Liver (tissue), 10 donors: ENCODE data around the gene ZNF844. TPM values are rescaled to one million over a fixed set of nuclear protein-coding genes. Genes with fewer than 3 reads are reported as not detected.

Experiments used
- DNase-seq: peaks from one replicate; pipeline ENCODE4 v3.0.0-alpha.2; 2017; ENCODE audit warnings: low spot score
- H3K27ac ChIP-seq, 2 donors: one replicate each; pipeline ENCODE4 v1.7.0; 2013; ENCODE audit warnings: inconsistent platforms in 2 of 2, low read length in 2 of 2, control low read depth in 1 of 2, low read depth in 1 of 2, mild to moderate bottlenecking in 1 of 2
- H3K27me3 ChIP-seq, 4 donors: one replicate each; pipeline versions ENCODE4 v1.6.1 to v1.7.0; 2013; ENCODE audit warnings: low read length in 3 of 4, inconsistent platforms in 1 of 4, mild to moderate bottlenecking in 1 of 4, moderate library complexity in 1 of 4; ENCODE audit not compliant: control insufficient read depth in 4 of 4, insufficient read depth in 4 of 4
- H3K36me3 ChIP-seq, 4 donors: one replicate each; pipeline versions ENCODE4 v1.6.1 to v1.7.0; 2013; ENCODE audit warnings: low read length in 3 of 4, mild to moderate bottlenecking in 3 of 4, low read depth in 1 of 4, moderate library complexity in 1 of 4; ENCODE audit not compliant: control insufficient read depth in 4 of 4, insufficient read depth in 3 of 4
- H3K4me1 ChIP-seq, 4 donors: one replicate each; pipeline versions ENCODE4 v1.6.1 to v1.7.0; 2013; ENCODE audit warnings: low read length in 3 of 4, mild to moderate bottlenecking in 3 of 4, moderate library complexity in 1 of 4; ENCODE audit not compliant: control insufficient read depth in 4 of 4, insufficient read depth in 4 of 4
- H3K4me3 ChIP-seq, 3 donors: one replicate each; pipeline versions ENCODE4 v1.6.1 to v1.7.0; 2013; ENCODE audit warnings: low read length in 3 of 3, control low read depth in 1 of 3, low read depth in 1 of 3, mild to moderate bottlenecking in 1 of 3
- H3K9ac ChIP-seq, 2 donors: one replicate each; pipeline ENCODE4 v1.7.0; 2013; ENCODE audit warnings: low read length in 2 of 2, mild to moderate bottlenecking in 2 of 2, moderate library complexity in 2 of 2, control low read depth in 1 of 2, low read depth in 1 of 2
- H3K9me3 ChIP-seq, 4 donors: one replicate each; pipeline versions ENCODE4 v1.6.1 to v1.7.0; 2013; ENCODE audit warnings: low read length in 3 of 4; ENCODE audit not compliant: control insufficient read depth in 4 of 4
- CTCF ChIP-seq: fragments of 150-350 bp; IDR thresholded peaks from 2 replicates; pipeline ENCODE4 v1.5.1; 2017; ENCODE audit warnings: improper control_type of control experiment, low read depth, low read length; ENCODE audit not compliant: missing input control
- RAD21 ChIP-seq, 2 donors: IDR thresholded peaks; 2 replicates each; pipeline ENCODE4 v1.6.1; 2016; ENCODE audit warnings: antibody characterized with exemption in 2 of 2, mild to moderate bottlenecking in 2 of 2
- ZBTB33 ChIP-seq: IDR thresholded peaks from 2 replicates; pipeline ENCODE4 v1.6.1; 2016; ENCODE audit warnings: antibody characterized with exemption
- WGBS: extraction: QIAGEN DNeasy Blood & Tissue Kit; methylation state at CpG from one replicate; pipeline ENCODE4 v1.1.7; 2013; 5-methylcytosine and 5-hydroxymethylcytosine counted together
- polyA plus RNA-seq, 2 donors: library from polyadenylated mRNA; stranded (reverse) in 1 of 2; unstranded in 1 of 2; fragments of 200-250 nt in 1 of 2; fragments of >200 nt in 1 of 2; fragmentation: Nextera tagmentation in 1 of 2; extraction: Ambion mirVana in 1 of 2; gene quantifications; one replicate each; pipeline versions ENCODE4 v1.2.1 to v1.2.3, GENCODE V29; 2013 to 2015
- small RNA-seq: library from RNA; depleted of rRNA; stranded (forward); fragments of <200 nt; gene quantifications from one replicate; pipeline ENCODE3, GENCODE V24; 2014
- total RNA-seq, 2 donors: library from RNA; depleted of rRNA; stranded (reverse); fragments of >200 nt; gene quantifications; one replicate each; pipeline ENCODE4 v1.2.3, GENCODE V29; 2014
- donor health status: healthy.
- donor health status: healthy.
- donor health status: healthy.
- donor health status: healthy.
- donor health status: healthy.

The ZNF844 gene
- total and polyA plus RNA-seq, 4 donors: 0.72 to 5.6 (median 2.9) TPM

GRCh38 chr19:12126707-12127106 is 62.2 kb downstream of the ZNF844 start:
- Histone ChIP-seq H3K4me1 (no peaks in the 10 kb centered on the region), H3K9me3 (peaks cover 2 to 15% (median 7%) of the 10 kb centered on the region in 4 donors), H3K36me3 (peaks cover 0 to 2% (median under 1%) of the 10 kb centered on the region in 4 donors), H3K27me3 (no peaks in the 10 kb centered on the region), H3K9ac (no peak overlapping the region), H3K27ac (no peak overlapping the region), H3K4me3 (no peak overlapping the region)
- WGBS: 33% methylated on average over 2 of the region's 2 CpGs
- TF ChIP-seq RAD21 (IDR thresholded peaks at IDR 0.05): peak; percentile 42 to 63
- peak; percentile 43 for TF ChIP-seq CTCF
- no peak for TF ChIP-seq ZBTB33
- DNase-seq: no peak

Small RNA genes lying within 50 kb of the gene (small RNA-seq; reads per million reads assigned to genes)
- gene RF00019 (not detected), gene RNA5SP465 (not detected), gene RNA5SP466 (not detected), gene RNA5SP467 (not detected)

Other genes starting within 250 kb of the ZNF844 start
- 1 to 10 TPM; 2.0 to 2.4 TPM for gene ZNF439, start 216.0 kb upstream of the ZNF844 start, total RNA-seq
- gene ZNF439, start 216.0 kb upstream of the ZNF844 start, polyA plus RNA-seq: under 1 TPM; 0.33 to 0.61 TPM
- gene ZNF69, start 176.9 kb upstream of the ZNF844 start, total RNA-seq: 10 to 100 TPM; 11.8 to 12.0 TPM
- 1 to 10 TPM; 2.5 to 5.9 TPM for gene ZNF69, start 176.9 kb upstream of the ZNF844 start, polyA plus RNA-seq
- 10 to 100 TPM in 1 of 2 donors, 1 to 10 TPM in 1; 8.9 to 13.7 TPM for gene ZNF700, start 139.6 kb upstream of the ZNF844 start, total RNA-seq
- 1 to 10 TPM; 3.1 to 4.5 TPM for gene ZNF700, start 139.6 kb upstream of the ZNF844 start, polyA plus RNA-seq
- 1 to 10 TPM; 1.3 TPM for gene ZNF763, start 99.7 kb upstream of the ZNF844 start, total RNA-seq
- gene ZNF763, start 99.7 kb upstream of the ZNF844 start, polyA plus RNA-seq: under 1 TPM; 0.31 to 0.54 TPM
- 1 to 10 TPM; 1.8 to 4.7 TPM for gene ZNF433, start 29.1 kb upstream of the ZNF844 start, total RNA-seq
- 1 to 10 TPM; 1.3 to 3.2 TPM for gene ZNF433, start 29.1 kb upstream of the ZNF844 start, polyA plus RNA-seq
- gene ZNF878, start 11.8 kb upstream of the ZNF844 start, total RNA-seq: under 1 TPM; 0.25 to 0.33 TPM
- gene ZNF878, start 11.8 kb upstream of the ZNF844 start, polyA plus RNA-seq: not detected
- 1 to 10 TPM; 1.2 to 1.8 TPM for gene ZNF20, start 75.6 kb downstream of the ZNF844 start, total RNA-seq
- 1 to 10 TPM in 1 of 2 donors, under 1 TPM in 1; 0.13 to 1.0 TPM for gene ZNF20, start 75.6 kb downstream of the ZNF844 start, polyA plus RNA-seq
- gene ZNF625, start 92.0 kb downstream of the ZNF844 start, total RNA-seq: 1 to 10 TPM; 2.5 to 3.8 TPM
- under 1 TPM in 1 of 2 donors, not detected in 1; 0.20 TPM for gene ZNF625, start 92.0 kb downstream of the ZNF844 start, polyA plus RNA-seq
- gene ZNF136, start 98.4 kb downstream of the ZNF844 start, total RNA-seq: 1 to 10 TPM; 4.5 to 5.8 TPM
- 1 to 10 TPM in 1 of 2 donors, under 1 TPM in 1; 0.92 to 2.1 TPM for gene ZNF136, start 98.4 kb downstream of the ZNF844 start, polyA plus RNA-seq
- gene ZNF44, start 230.2 kb downstream of the ZNF844 start, total RNA-seq: 10 to 100 TPM in 1 of 2 donors, 1 to 10 TPM in 1; 7.1 to 17.9 TPM
- 1 to 10 TPM; 4.1 to 6.6 TPM for gene ZNF44, start 230.2 kb downstream of the ZNF844 start, polyA plus RNA-seq